IMR-90 (cell line): ENCODE data around the gene MAS1L. TPM values are rescaled to one million over a fixed set of nuclear protein-coding genes. Genes with fewer than 3 reads are reported as not detected.

Source experiments
- ATAC-seq: fragments of 200-7000 bp; cut with Tn5 transposase; 2 replicates; pipeline ENCODE4 v1.9.1; 2020; ENCODE audit warnings: low read depth, mild to moderate bottlenecking, moderate library complexity
- BruUV-seq: library from RNA; stranded (reverse); fragments of 400-500 nt; replicated peaks from 2 replicates; lab custom pipeline; 2021; lab: Mats Ljungman, UMichigan
- CTCF ChIA-PET: fragments of 300-600 bp; formaldehyde crosslinking; extraction: SDS; loops from one replicate; lab custom pipeline; 2021; ENCODE audit warnings: antibody characterized with exemption; lab: Yijun Ruan, JAX
- POLR2A ChIA-PET: fragments of 300-600 bp; sonication (Branson Sonifier 250); formaldehyde crosslinking; loops from one replicate; lab custom pipeline; 2022; ENCODE audit warnings: antibody characterized with exemption; ENCODE audit not compliant: unreplicated experiment; lab: Charles Lee
- DNase-seq: peaks from one replicate; pipeline ENCODE4 v3.0.0; 2013
- H2AFZ ChIP-seq: replicated peaks from 2 replicates; pipeline ENCODE3; 2013; ENCODE audit warnings: low read length, mild to moderate bottlenecking; ENCODE audit not compliant: poor library complexity
- H2AK5ac ChIP-seq: 2 replicates; pipeline ENCODE4 v1.6.1; 2013; ENCODE audit warnings: low read depth, low read length, inconsistent platforms
- H2AK9ac ChIP-seq: replicated peaks from 2 replicates; pipeline ENCODE3; 2013; ENCODE audit warnings: mild to moderate bottlenecking, low read depth, low read length, moderate library complexity; ENCODE audit not compliant: poor library complexity
- H2BK120ac ChIP-seq: 2 replicates; pipeline ENCODE4 v1.6.1; 2013; ENCODE audit warnings: low read depth, low read length, inconsistent platforms
- H2BK15ac ChIP-seq: 3 replicates; pipeline ENCODE4 v1.6.1; 2013; ENCODE audit warnings: low read depth, low read length, inconsistent platforms
- H2BK20ac ChIP-seq: 2 replicates; pipeline ENCODE4 v1.6.1; 2013; ENCODE audit warnings: low read depth, mild to moderate bottlenecking, inconsistent platforms, low read length, moderate library complexity
- H2BK5ac ChIP-seq: 2 replicates; pipeline ENCODE4 v1.6.1; 2013; ENCODE audit warnings: mild to moderate bottlenecking, low read depth, low read length, inconsistent platforms; ENCODE audit not compliant: poor library complexity, severe bottlenecking
- H3K14ac ChIP-seq: replicated peaks from 2 replicates; pipeline ENCODE4 v1.6.1; 2013; ENCODE audit warnings: low read depth, low read length, inconsistent platforms
- H3K18ac ChIP-seq: 2 replicates; pipeline ENCODE4 v1.6.1; 2013; ENCODE audit warnings: low read depth, low read length, control low read depth
- H3K23ac ChIP-seq: 2 replicates; pipeline ENCODE4 v1.6.1; 2013; ENCODE audit warnings: low read depth, low read length, inconsistent platforms
- H3K27ac ChIP-seq: 2 replicates; pipeline ENCODE4 v1.5.1; 2013; ENCODE audit warnings: mild to moderate bottlenecking, control low read depth, low read length; ENCODE audit not compliant: insufficient read depth
- H3K27me3 ChIP-seq: 2 replicates; pipeline ENCODE4 v1.6.1; 2013; ENCODE audit warnings: low read length; ENCODE audit not compliant: control insufficient read depth, insufficient read depth
- H3K36me3 ChIP-seq: 2 replicates; pipeline ENCODE4 v1.6.1; 2013; ENCODE audit warnings: low read length, mixed read lengths; ENCODE audit not compliant: control insufficient read depth, insufficient read depth
- H3K4ac ChIP-seq: 2 replicates; pipeline ENCODE4 v1.6.1; 2013; ENCODE audit warnings: low read depth, low read length, inconsistent platforms
- H3K4me1 ChIP-seq: 2 replicates; pipeline ENCODE4 v1.6.1; 2013; ENCODE audit warnings: low read length, mixed read lengths; ENCODE audit not compliant: control insufficient read depth, insufficient read depth
- H3K4me2 ChIP-seq: 2 replicates; pipeline ENCODE4 v1.6.1; 2013; ENCODE audit warnings: low read depth, mild to moderate bottlenecking, control low read depth, low read length, moderate library complexity
- H3K4me3 ChIP-seq: 2 replicates; pipeline ENCODE4 v1.5.1; 2013; ENCODE audit warnings: low read depth, mild to moderate bottlenecking, control low read depth, low read length, moderate library complexity; ENCODE audit not compliant: insufficient read depth
- H3K56ac ChIP-seq: 2 replicates; pipeline ENCODE4 v1.6.1; 2013; ENCODE audit warnings: low read length, inconsistent platforms; ENCODE audit not compliant: insufficient read depth; ENCODE audit errors: extremely low read depth
- H3K79me1 ChIP-seq, 2 experiments: 2 replicates each; pipeline ENCODE4 v1.6.1; 2013; ENCODE audit warnings: low read length in 2 of 2, inconsistent platforms in 1 of 2, low read depth in 1 of 2
- H3K9ac ChIP-seq: 2 replicates; pipeline ENCODE4 v1.6.1; 2013; ENCODE audit warnings: low read depth, low read length, control low read depth
- H3K9me1 ChIP-seq: 2 replicates; pipeline ENCODE4 v1.6.1; 2013; ENCODE audit warnings: low read length, inconsistent platforms; ENCODE audit not compliant: insufficient read depth
- H3K9me3 ChIP-seq: 2 replicates; pipeline ENCODE4 v1.6.1; 2013; ENCODE audit warnings: low read length; ENCODE audit not compliant: control insufficient read depth, insufficient read depth
- H4K20me1 ChIP-seq: 2 replicates; pipeline ENCODE4 v1.6.1; 2013; ENCODE audit warnings: low read length, inconsistent platforms; ENCODE audit not compliant: insufficient read depth
- H4K5ac ChIP-seq: 2 replicates; pipeline ENCODE4 v1.6.1; 2013; ENCODE audit warnings: mild to moderate bottlenecking, low read depth, low read length, control low read depth
- H4K8ac ChIP-seq, 2 experiments: 2 replicates each; pipeline ENCODE4 v1.6.1; 2013; ENCODE audit warnings: low read depth in 2 of 2, low read length in 2 of 2, control low read depth in 1 of 2, inconsistent platforms in 1 of 2
- H4K91ac ChIP-seq: 2 replicates; pipeline ENCODE4 v1.6.1; 2013; ENCODE audit warnings: low read depth, low read length, inconsistent platforms; ENCODE audit not compliant: insufficient read depth
- BHLHE40 ChIP-seq: fragments of 150-350 bp; IDR thresholded peaks from 2 replicates; pipeline ENCODE4 v1.6.1; 2016; ENCODE audit warnings: mild to moderate bottlenecking, low read depth, low read length
- ELK1 ChIP-seq: fragments of 150-350 bp; IDR thresholded peaks from 2 replicates; pipeline ENCODE4 v1.6.1; 2016; ENCODE audit warnings: low read depth, mild to moderate bottlenecking, low read length, moderate library complexity, borderline replicate concordance
- WGBS, 2 experiments: methylation state at CpG; one replicate each; pipeline versions ENCODE4 v1.1.5 to v1.1.7; 2013; ENCODE audit warnings: missing lambda C conversion rate in 2 of 2; ENCODE audit not compliant: insufficient read length in 1 of 2; ENCODE audit errors: extremely low coverage in 2 of 2; 5-methylcytosine and 5-hydroxymethylcytosine counted together
- dilution Hi-C: fragments of 300-500 bp; cut with HindIII; formaldehyde crosslinking; loops from one replicate; pipeline ENCODE4 v1.14.3; 2018; ENCODE audit warnings: low sequenced_read_pairs; ENCODE audit not compliant: unreplicated experiment
- in situ Hi-C: fragments of 300-500 bp; cut with MboI; formaldehyde crosslinking; loops from 3 replicates; pipeline ENCODE4 v1.14.3; 2019; ENCODE audit warnings: low sequenced_read_pairs, inconsistent platforms, mixed read lengths
- intact Hi-C: fragments of 100-400 bp; cut with micrococcal nuclease; formaldehyde crosslinking; loops from 2 replicates; pipeline ENCODE4 v1.10.0; 2022
- polyA plus RNA-seq, 3 experiments: library from polyadenylated mRNA; depleted of rRNA; stranded (reverse); fragments of >200 nt; gene quantifications; 2 replicates each; pipeline ENCODE4 v1.2.3, GENCODE V29; 2012; ENCODE audit warnings: low replicate concordance in 1 of 3
- total RNA-seq: library from RNA; depleted of rRNA; stranded (reverse); fragments of >200 nt; gene quantifications from 2 replicates; pipeline ENCODE4 v1.2.3, GENCODE V29; 2012

Gene MAS1L
- total and polyA plus RNA-seq, 2 of the 4 experiments (the other 2 are of a cell fraction): not detected

GRCh38 chr6:29479560-29479959 lies 8.2 kb downstream of the MAS1L start:
- WGBS, 2 experiments: 40% methylated on average over 1 of the region's 2 CpGs; no CpG with 5 or more reads in 1 of the 2 experiments
- BruUV-seq: no TSS peak
- H3K9me3 ChIP-seq: peaks cover 20% of the 10 kb centered on the region

More at GRCh38 chr6:29479560-29479959, 8.2 kb downstream of the MAS1L start:
- H3K9me1 ChIP-seq: no peaks in the 10 kb centered on the region
- in situ Hi-C loops (no loop called here), intact Hi-C loops (no loop called here), dilution Hi-C loops (no loop called here)
- no peak overlapping the region for H3K14ac ChIP-seq
- no peak overlapping the region for H3K56ac ChIP-seq
- H2AK5ac ChIP-seq: no peak overlapping the region
- H2AFZ ChIP-seq: no peak overlapping the region
- TF ChIP-seq ELK1 (no peak), BHLHE40 (no peak)
- H3K36me3 ChIP-seq: no peaks in the 10 kb centered on the region
- no peak overlapping the region for H2BK15ac ChIP-seq
- no peaks in the 10 kb centered on the region for H3K4me1 ChIP-seq
- POLR2A ChIA-PET: no interaction called here
- no peak overlapping the region for H3K27ac ChIP-seq
- no peak overlapping the region for H2AK9ac ChIP-seq
- no peak overlapping the region for H2BK120ac ChIP-seq
- H3K27me3 ChIP-seq: no peaks in the 10 kb centered on the region
- no peaks in the 10 kb centered on the region for H3K79me1 ChIP-seq
- no peak for DNase-seq
- no peaks in the 10 kb centered on the region for H4K20me1 ChIP-seq
- H3K4ac ChIP-seq: no peak overlapping the region
- H3K4me2 ChIP-seq: no peak overlapping the region
- ATAC-seq: no peak
- CTCF ChIA-PET: no interaction called here
- H3K9ac ChIP-seq: no peak overlapping the region
- no peak overlapping the region for H4K5ac ChIP-seq
- no peak overlapping the region for H4K91ac ChIP-seq
- H4K8ac ChIP-seq: no peak overlapping the region
- no peak overlapping the region for H3K23ac ChIP-seq
- H2BK5ac ChIP-seq: no peak overlapping the region
- H3K4me3 ChIP-seq: no peak overlapping the region
- H2BK20ac ChIP-seq: no peak overlapping the region
- no peak overlapping the region for H3K18ac ChIP-seq
